CD1c-positive myeloid dendritic cell (primary cell): ENCODE results near the gene LBHD1.
A peak's percentile ranks its signal among the peaks of the same experiment; 100 is the strongest.

Source experiments
- DNase-seq: peaks from one replicate; pipeline ENCODE4 v3.0.0-alpha.2; 2016; ENCODE audit errors: extremely low spot score

The LBHD1 gene

DNA sequence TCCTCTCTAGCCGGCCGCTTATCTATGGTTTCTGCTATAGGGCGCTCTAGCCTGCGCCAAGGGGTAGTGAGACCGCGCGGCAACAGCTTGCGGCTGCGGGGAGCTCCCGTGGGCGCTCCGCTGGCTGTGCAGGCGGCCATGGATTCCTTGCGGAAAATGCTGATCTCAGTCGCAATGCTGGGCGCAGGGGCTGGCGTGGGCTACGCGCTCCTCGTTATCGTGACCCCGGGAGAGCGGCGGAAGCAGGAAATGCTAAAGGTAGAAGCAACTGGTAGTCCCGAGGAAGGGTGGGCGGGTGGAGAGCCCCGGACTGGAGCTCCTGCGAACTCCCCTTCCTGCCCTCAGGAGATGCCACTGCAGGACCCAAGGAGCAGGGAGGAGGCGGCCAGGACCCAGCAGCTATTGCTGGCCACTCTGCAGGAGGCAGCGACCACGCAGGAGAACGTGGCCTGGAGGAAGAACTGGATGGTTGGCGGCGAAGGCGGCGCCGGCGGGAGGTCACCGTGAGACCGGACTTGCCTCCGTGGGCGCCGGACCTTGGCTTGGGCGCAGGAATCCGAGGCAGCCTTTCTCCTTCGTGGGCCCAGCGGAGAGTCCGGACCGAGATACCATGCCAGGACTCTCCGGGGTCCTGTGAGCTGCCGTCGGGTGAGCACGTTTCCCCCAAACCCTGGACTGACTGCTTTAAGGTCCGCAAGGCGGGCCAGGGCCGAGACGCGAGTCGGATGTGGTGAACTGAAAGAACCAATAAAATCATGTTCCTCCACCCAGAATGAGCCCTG lies at the start of gene LBHD1, which contains the start of gene UQCC3:
TSS of gene LBHD1 (minus strand) at position 660 of the 782 bp plus-strand sequence. CDS start 2,236 bp downstream, outside the sequence.
TSS of gene UQCC3 (plus strand) at position 66 of the 782 bp plus-strand sequence. CDS start at position 139, 73 bp downstream.
- DNase-seq: peak; percentile 89

DNA sequence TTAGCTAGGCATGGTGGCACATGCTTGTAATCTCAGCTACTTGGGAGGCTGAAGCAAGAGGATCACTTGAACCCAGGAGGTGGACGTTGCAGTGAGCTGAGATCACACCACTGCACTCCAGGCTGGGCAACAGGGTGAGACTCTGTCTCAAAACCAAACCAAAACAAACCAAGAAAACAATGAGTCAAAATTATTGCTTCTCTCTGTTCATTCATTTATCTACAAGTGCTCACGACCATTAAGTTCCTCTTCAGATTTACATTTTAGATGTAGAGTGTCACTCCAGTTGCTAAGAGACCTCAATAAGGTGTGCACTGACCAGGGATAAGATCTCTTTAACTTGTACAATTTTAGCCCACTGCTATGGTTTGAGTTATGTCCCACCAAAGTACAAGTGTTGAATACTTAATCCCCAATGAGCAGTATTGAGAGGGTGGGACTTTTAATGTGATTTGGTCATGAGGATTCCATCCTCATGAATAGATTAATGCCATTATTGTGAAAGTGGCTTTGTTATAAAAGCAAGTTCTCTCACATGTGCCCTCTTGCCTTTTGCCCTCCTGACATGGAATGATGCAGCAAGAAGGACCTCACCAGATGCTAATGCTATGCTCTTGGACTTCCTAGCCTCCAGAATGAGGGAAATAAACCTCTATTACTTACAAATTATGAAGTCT lies 47.4 kb upstream of the LBHD1 start:
- no peak for DNase-seq

DNA sequence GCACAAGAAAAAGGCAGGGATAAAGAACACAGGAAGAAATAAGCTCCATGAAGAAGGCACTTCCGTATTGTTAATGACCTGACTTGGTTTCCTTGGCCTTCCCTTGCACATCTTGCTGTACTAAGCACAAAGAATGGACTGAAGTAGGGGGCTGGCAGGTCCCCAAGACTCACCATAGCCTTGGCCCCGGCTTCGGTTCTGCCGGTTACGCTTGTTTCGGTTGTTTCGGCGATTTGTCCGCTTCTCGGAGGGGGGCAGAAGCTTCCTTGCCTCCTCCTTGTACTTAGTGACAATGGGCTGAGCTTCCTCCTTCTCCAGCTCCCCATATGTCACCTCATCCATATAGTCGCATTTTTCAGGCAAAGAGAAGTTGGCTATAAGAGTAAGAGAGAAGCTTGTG lies 44.7 kb upstream of the LBHD1 start:
- DNase-seq: no peak

DNA sequence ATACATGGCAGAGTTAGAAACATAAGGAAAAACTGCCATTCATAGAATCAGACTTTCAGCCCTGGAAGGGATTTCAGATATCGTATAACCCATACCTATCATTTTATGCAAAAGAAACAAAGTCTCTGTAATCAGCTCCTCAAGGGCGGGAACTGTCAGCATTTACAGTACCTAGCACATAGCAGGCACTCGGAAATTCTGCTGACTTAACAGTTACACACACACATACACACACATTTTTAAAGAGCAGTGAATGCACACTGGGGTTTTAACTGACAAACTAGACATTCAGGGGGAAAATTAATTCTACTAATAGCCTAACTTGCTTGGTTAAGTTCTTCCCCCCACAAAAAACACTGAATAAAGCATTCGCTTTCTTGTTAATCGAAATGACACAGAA lies 44.1 kb upstream of the LBHD1 start:
- no peak for DNase-seq

- DNase-seq: no peak
Observed at GRCh38 chr11:62715150-62716130, 43.4 kb upstream of the LBHD1 start.

DNA sequence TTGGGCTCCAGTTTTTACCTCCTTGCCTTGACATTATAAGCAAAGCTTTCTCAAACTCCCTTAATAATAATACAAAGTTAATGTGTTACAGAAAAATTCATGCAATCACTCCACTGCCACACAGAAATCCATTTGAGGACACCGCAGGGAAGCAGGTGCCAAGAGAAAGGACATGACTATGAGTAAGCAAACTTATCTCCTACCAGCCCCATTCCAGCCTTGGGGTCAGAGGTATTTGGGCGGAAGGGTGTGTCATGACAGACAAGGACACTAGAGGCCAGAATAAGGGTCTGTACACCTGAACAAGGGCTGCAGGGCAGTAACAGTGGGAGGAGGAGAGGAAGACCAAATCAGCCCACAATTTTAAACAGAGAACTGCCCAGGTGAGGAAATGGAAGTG lies 41.3 kb upstream of the LBHD1 start:
- no peak for DNase-seq

- DNase-seq: no peak
Observed at GRCh38 chr11:62712861-62713260, 40.8 kb upstream of the LBHD1 start.

GRCh38 chr11:62712276-62712812 lies 40.3 kb upstream of the LBHD1 start:
- no peak for DNase-seq

- DNase-seq: no peak
Observed at GRCh38 chr11:62710001-62710345, 37.9 kb upstream of the LBHD1 start.

GRCh38 chr11:62709247-62710000 lies 37.4 kb upstream of the LBHD1 start:
- peak; percentile 99 for DNase-seq

DNA sequence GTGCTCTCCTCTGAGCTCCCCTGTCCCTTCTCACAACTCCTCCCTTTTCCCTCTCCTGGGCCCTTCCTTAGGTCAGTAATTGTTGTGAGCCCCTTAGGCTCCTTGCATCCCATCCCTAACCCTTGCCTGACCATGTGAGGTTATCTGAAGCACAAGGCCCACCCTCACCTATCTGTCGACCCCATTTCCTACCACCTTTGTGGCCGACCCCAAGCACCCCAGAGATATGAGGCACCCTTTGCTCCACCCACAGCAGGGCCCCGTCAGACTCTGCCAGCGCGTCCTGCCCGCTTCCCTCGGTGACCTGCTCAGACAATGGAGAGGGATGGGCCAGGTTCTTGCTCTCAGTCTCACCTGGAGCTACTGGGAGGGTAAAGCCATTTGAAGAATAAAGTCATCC lies 36.7 kb upstream of the LBHD1 start:
- DNase-seq: no peak

DNA sequence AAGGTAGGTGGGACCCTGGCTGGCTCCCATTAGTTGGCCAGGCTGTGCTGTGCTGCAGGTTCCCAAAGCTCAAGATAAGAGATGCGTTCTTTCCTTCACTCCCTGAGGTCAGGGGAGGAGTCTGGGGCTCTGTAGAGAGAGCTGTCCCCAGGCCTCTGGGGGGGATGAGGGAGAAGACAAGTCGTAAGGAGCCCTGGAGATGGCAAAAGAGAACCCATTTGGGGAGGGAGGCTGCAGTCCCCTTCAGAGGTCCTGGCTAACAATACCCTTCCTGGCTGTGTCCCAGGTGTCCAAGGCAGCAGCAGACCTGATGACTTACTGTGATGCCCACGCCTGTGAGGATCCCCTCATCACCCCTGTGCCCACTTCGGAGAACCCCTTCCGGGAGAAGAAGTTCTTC lies 36.3 kb upstream of the LBHD1 start:
- DNase-seq: no peak

- no peak for DNase-seq
Observed at GRCh38 chr11:62707277-62707861, 35.3 kb upstream of the LBHD1 start, which contains the start of the genes BSCL2 and GNG3. BSCL2 (minus strand) TSS chr11:62707424; CDS start chr11:62707195, 229 bp downstream. GNG3 (plus strand) TSS chr11:62707676; CDS start chr11:62708296, 620 bp downstream.

GRCh38 chr11:62706850-62707247 lies 34.8 kb upstream of the LBHD1 start:
- no peak for DNase-seq

DNA sequence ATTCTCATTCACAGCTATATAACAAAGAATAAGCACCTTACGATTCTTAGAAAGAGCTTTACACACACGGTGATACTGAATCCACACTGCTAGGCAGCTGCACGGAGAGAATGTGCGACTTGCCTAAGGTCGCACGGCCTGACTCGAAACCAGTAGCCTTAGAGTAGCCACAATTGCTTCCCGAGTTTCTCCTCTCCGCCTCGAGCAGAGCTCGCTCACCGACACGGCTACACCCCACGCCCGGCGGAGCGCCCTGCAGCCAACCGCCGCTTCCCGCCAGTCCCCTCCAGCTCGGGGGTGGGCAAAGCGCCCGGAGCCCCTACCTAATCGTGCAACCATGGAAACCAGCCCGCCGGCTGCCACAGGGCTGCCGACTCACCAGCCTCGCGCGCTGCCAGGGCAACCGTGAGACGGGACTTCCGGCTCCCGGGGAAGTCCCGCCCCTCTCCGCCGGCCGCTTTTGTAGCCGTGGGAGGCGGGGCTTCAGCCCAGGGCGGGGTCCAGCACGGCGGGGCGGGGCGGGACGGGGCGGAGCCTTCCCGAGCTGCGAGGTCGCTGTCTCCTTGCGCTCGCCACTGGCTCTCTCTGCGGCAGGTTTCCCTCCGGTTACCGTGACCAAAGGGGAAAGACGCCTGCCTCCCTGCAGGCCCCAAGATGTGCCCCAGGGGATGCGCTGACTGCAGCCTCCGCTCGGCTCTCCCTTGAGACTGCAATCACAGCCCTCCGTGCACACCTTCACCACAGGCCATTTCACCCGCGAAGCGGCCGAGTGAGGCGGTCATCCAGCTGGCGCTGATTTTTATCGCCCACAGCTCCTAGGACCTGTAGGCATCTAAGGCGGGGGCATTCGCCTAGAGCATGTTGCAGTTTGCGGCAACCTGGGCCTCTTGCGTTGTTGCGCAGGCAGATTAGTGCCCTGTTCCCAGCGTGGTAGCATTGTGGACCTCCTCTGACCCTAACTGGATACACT lies 34.1 kb upstream of the LBHD1 start:
- DNase-seq: peak; percentile 98

DNA sequence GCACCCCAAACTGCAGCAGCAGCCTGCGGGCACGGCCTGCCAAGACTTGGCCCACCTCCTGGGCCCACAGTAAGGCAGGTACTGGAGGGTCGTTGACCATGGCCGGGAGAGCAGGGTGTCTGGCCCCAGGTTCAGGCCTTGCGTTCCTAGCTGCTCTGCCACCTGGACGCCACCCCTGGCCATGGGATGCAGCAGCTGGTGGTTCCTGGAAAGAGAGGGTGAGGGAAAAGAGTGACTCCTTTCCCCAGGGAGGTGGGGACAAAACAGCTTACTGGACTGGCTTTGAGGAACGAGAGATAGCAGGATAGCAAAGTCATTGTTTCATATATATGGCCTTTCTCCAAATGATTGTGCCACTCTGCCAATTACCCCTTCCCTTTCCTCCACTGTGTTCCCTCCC lies 33.3 kb upstream of the LBHD1 start:
- DNase-seq: peak; percentile 38

- DNase-seq: peak; percentile 15
Observed at GRCh38 chr11:62703921-62704320, 31.9 kb upstream of the LBHD1 start.

GRCh38 chr11:62702246-62702645 lies 30.2 kb upstream of the LBHD1 start:
- peak; percentile 82 for DNase-seq
